Measurements from ENCODE around the gene ZNF324. TPM values are rescaled to one million over a fixed set of nuclear protein-coding genes. Genes with fewer than 3 reads are reported as not detected.
A peak's percentile ranks its signal among the peaks of the same experiment; 100 is the strongest.

The ZNF324 gene
- total and polyA plus RNA-seq, 2 of the 8 experiments (the other 6 are each of a cell fraction or from before 2014, with no cell fraction given), result 5.1 to 5.8 TPM

GRCh38 chr19:58519087-58519354 is 52.1 kb downstream of the ZNF324 start:
- FAIRE-seq (no peak), DNase-seq (ENCODE audit: low read depth in 1 of 2, low spot score in 2 of 2) (peak in 1 of 2 experiments; percentile 82)
- no peak overlapping the region for H2BK20ac ChIP-seq (ENCODE audit: low read length)
- H3K9me3 ChIP-seq (ENCODE audit: insufficient read depth in 2 of 2, low read depth in 1 of 2, low read length in 1 of 2), result no peaks in the 10 kb centered on the region
- peaks cover 11% of the 10 kb centered on the region for H3K23me2 ChIP-seq (ENCODE audit: low read depth, low read length)
- H4K5ac ChIP-seq (ENCODE audit: insufficient read length, low read depth, low read length), result no peak overlapping the region
- H3K4me1 ChIP-seq (replicated peaks in 1 of 4; ENCODE audit: control insufficient read depth in 3 of 4, insufficient read depth in 4 of 4, low read length in 3 of 4), result peaks cover 0 to 33% (median 19%) of the 10 kb centered on the region in 4 experiments; a peak in 6 of 7 replicates
- H2BK12ac ChIP-seq (ENCODE audit: low read depth, low read length), result 0 out of 2 replicates have a peak overlapping the region, but pooled peaks have one; percentile 68
- H3K14ac ChIP-seq (ENCODE audit: insufficient read length), result no peak overlapping the region
- no peak overlapping the region for H2AK5ac ChIP-seq (ENCODE audit: low read depth, low read length)
- H4K20me1 ChIP-seq (replicated peaks in 1 of 2; ENCODE audit: control insufficient read depth in 1 of 2, insufficient read depth in 2 of 2, low read length in 2 of 2), result peaks cover 2 to 9% of the 10 kb centered on the region in 2 experiments
- no peak overlapping the region for H3K23ac ChIP-seq (ENCODE audit: insufficient read length)
- peak overlapping the region; percentile 96 for H4K8ac ChIP-seq (ENCODE audit: extremely low read depth, insufficient read depth, low read length)
- H3K27ac ChIP-seq (ENCODE audit: low read depth, low read length), result peak overlapping the region; percentile 91
- H3K4me2 ChIP-seq (ENCODE audit: insufficient read depth in 1 of 2, low read depth in 2 of 2, low read length in 2 of 2), result peak overlapping the region; percentile 67 to 85
- H2BK15ac ChIP-seq (ENCODE audit: low read length), result no peak overlapping the region
- peak overlapping the region; percentile 79 to 90 (median 87) for H3K9ac ChIP-seq (replicated peaks in 1 of 4; ENCODE audit: extremely low read depth in 1 of 4, low read depth in 3 of 4, low read length in 3 of 4)
- no peak overlapping the region for H2BK120ac ChIP-seq (replicated peaks; ENCODE audit: low read depth, low read length)
- peak overlapping the region; percentile 80 for H4K91ac ChIP-seq (replicated peaks; ENCODE audit: insufficient read length, low read length)
- H2BK5ac ChIP-seq (ENCODE audit: low read depth, low read length), result peak overlapping the region; percentile 89
- no peak overlapping the region for H3K4ac ChIP-seq (replicated peaks; ENCODE audit: insufficient read length, low read depth, low read length)
- peaks cover 5% of the 10 kb centered on the region for H3K79me1 ChIP-seq (ENCODE audit: low read depth, low read length)
- peak overlapping the region; percentile 18; the same call in 1 of the 2 replicates for H2AFZ ChIP-seq (ENCODE audit: low read length)
- peak overlapping the region; percentile 93 for H3K18ac ChIP-seq (ENCODE audit: extremely low read depth, low read length)
- H3K36me3 ChIP-seq (ENCODE audit: control insufficient read depth in 2 of 4, insufficient read depth in 4 of 4, low read length in 3 of 4), result peaks cover 0 to 9% (median 2%) of the 10 kb centered on the region in 4 experiments; a peak in 2 of 8 replicates
- 0% methylated on average over 14 of the region's 14 CpGs; no CpG with 5 or more reads in 1 of the 2 experiments for WGBS, 2 experiments (ENCODE audit: extremely low coverage in 1 of 2, insufficient coverage in 1 of 2, insufficient read length in 1 of 2, insufficient replicate concordance in 2 of 2, low coverage in 1 of 2, low lambda C conversion rate in 2 of 2, missing lambda C conversion rate in 1 of 2)
- ChIA-PET POLR2A (ENCODE audit: partially characterized antibody) (interaction anchor here (0.9 to 21.3 kb wide), 21 partner anchors 9 to 163 kb away, joined by 3 to 650 read pairs (median 6); partner anchors contain the start of genes CHMP2A, RPS5, TRIM28 and UBE2M), CTCF (ENCODE audit: partially characterized antibody) (interaction anchor here (0.6 to 5.2 kb wide), 31 partner anchors 9 to 1424 kb away, joined by 3 to 35 read pairs (median 5); partner anchors contain the start of genes CHMP2A, TRIM28, UBE2M and ZNF324)
- H3K79me2 ChIP-seq (ENCODE audit: control insufficient read depth in 1 of 2, insufficient read depth in 2 of 2, low read length in 2 of 2), result peaks cover 0 to 17% of the 10 kb centered on the region in 2 experiments; a peak in 1 of 4 replicates
- H3K27me3 ChIP-seq (replicated peaks in 1 of 4; ENCODE audit: control insufficient read depth in 3 of 4, extremely low read depth in 1 of 4, insufficient read depth in 3 of 4, low read length in 3 of 4), result no peaks in the 10 kb centered on the region; a peak in 1 of 7 replicates
- H3K4me3 ChIP-seq (ENCODE audit: extremely low read depth in 1 of 4, insufficient read depth in 2 of 4, low read depth in 3 of 4, low read length in 4 of 4), result peak overlapping the region; percentile 54 to 87 (median 70)
- H3K56ac ChIP-seq (replicated peaks; ENCODE audit: insufficient read length, low read depth, low read length), result peak overlapping the region; percentile 51
- TF ChIP-seq POLR2A (IDR thresholded peaks at IDR 0.05; ENCODE audit: control extremely low read depth in 1 of 2, low read depth in 2 of 2, low read length in 2 of 2), result peak; percentile 13 to 36; a peak in 1 of 3 replicates
- peak; percentile 8 for TF ChIP-seq KDM4A (IDR thresholded peaks at IDR 0.05; ENCODE audit: low read depth, low read length, severe bottlenecking)
- peak; percentile 47; the same call in 1 of the 2 replicates for TF ChIP-seq E2F6 (IDR thresholded peaks at IDR 0.05)
- TF ChIP-seq SIN3A (conservative IDR thresholded peaks at IDR 0.05 in 1 of 2, IDR thresholded peaks at IDR 0.05 in 1 of 2; ENCODE audit: low read depth in 1 of 2, low read length in 2 of 2), result no peak
- peak; percentile 76 to 89 (median 77) for TF ChIP-seq CTCF (IDR thresholded peaks at IDR 0.05; ENCODE audit: control extremely low read depth in 1 of 3, insufficient read depth in 1 of 3, low read depth in 1 of 3, low read length in 3 of 3)
- TF ChIP-seq YY1 (IDR thresholded peaks at IDR 0.05; ENCODE audit: low read depth, low read length), result 0 out of 2 replicates have a peak, but pooled peaks have one; percentile 44
- peak; percentile 50 for TF ChIP-seq TBP (IDR thresholded peaks at IDR 0.05; ENCODE audit: low read depth, low read length)
- no peak for TF ChIP-seq FOSL1 (IDR thresholded peaks at IDR 0.05; ENCODE audit: insufficient read depth, low read depth, low read length)
- peak; percentile 34 to 50; a peak in 3 of 4 replicates for TF ChIP-seq RAD21 (IDR thresholded peaks at IDR 0.05 in 1 of 2, conservative IDR thresholded peaks at IDR 0.05 in 1 of 2; ENCODE audit: low read depth in 2 of 2, low read length in 2 of 2)
